Neural cell (in vitro differentiated cells): ENCODE data around the gene FBXL20. TPM values are rescaled to one million over a fixed set of nuclear protein-coding genes. Genes with fewer than 3 reads are reported as not detected.

Source experiments
- H2AFZ ChIP-seq: fragments of 200-600, 300-800 bp; sonication (generic), shearing (Covaris generic); 2 replicates; pipeline ENCODE4 v1.6.0; 2014; ENCODE audit warnings: low read depth, mild to moderate bottlenecking, antibody characterized with exemption, low read length, moderate library complexity
- H3F3A ChIP-seq: fragments of 200-600 bp; shearing (Covaris generic); 2 replicates; pipeline ENCODE4 v1.6.1; 2016; ENCODE audit warnings: mild to moderate bottlenecking, moderate library complexity, mixed read lengths, antibody characterized with exemption, low read length; ENCODE audit not compliant: insufficient read depth, poor library complexity, severe bottlenecking
- H3K27ac ChIP-seq: fragments of 200-600, 300-800 bp; sonication (generic), shearing (Covaris generic); 2 replicates; pipeline ENCODE4 v1.5.1; 2014; ENCODE audit warnings: mild to moderate bottlenecking, low read length, moderate library complexity
- H3K27me3 ChIP-seq: fragments of 300-800, 200-600 bp; sonication (generic), shearing (Covaris generic); 2 replicates; pipeline ENCODE4 v1.6.0; 2014; ENCODE audit warnings: mild to moderate bottlenecking, low read depth, low read length, moderate library complexity; ENCODE audit not compliant: insufficient read depth
- H3K36me3 ChIP-seq: fragments of 300-800, 200-600 bp; sonication (generic), shearing (Covaris generic); 2 replicates; pipeline ENCODE4 v1.5.1; 2014; ENCODE audit warnings: mild to moderate bottlenecking, antibody characterized with exemption, low read length, moderate library complexity; ENCODE audit not compliant: insufficient read depth
- H3K4me2 ChIP-seq: fragments of 300-800, 200-600 bp; sonication (generic), shearing (Covaris generic); 2 replicates; pipeline ENCODE4 v1.6.0; 2014; ENCODE audit warnings: mild to moderate bottlenecking, low read length
- H3K4me3 ChIP-seq: fragments of 300-800, 200-600 bp; sonication (generic), shearing (Covaris generic); 2 replicates; pipeline ENCODE4 v1.5.1; 2014; ENCODE audit warnings: mild to moderate bottlenecking, low read length, moderate library complexity
- H3K79me2 ChIP-seq: fragments of 200-600 bp; shearing (Covaris generic); replicated peaks from 2 replicates; pipeline ENCODE4 v1.6.0; 2014; ENCODE audit warnings: mild to moderate bottlenecking, low read length, moderate library complexity; ENCODE audit not compliant: insufficient read depth
- H3K9ac ChIP-seq: fragments of 300-800, 200-600 bp; sonication (generic), shearing (Covaris generic); 2 replicates; pipeline ENCODE4 v1.6.1; 2016; ENCODE audit warnings: mild to moderate bottlenecking, low read length, mixed read lengths
- H3K9me2 ChIP-seq: fragments of 200-600 bp; shearing (Covaris generic); 2 replicates; pipeline ENCODE4 v1.6.1; 2016; ENCODE audit warnings: mild to moderate bottlenecking, low read length, mixed read lengths; ENCODE audit not compliant: insufficient read depth
- H3K9me3 ChIP-seq: fragments of 200-600, 300-800 bp; sonication (generic), shearing (Covaris generic); 2 replicates; pipeline ENCODE4 v1.6.1; 2016; ENCODE audit warnings: mild to moderate bottlenecking, mixed run types, low read length, moderate library complexity, mixed read lengths
- H4K20me1 ChIP-seq: fragments of 200-600 bp; shearing (Covaris generic); 2 replicates; pipeline ENCODE4 v1.6.1; 2016; ENCODE audit warnings: mild to moderate bottlenecking, mixed run types; ENCODE audit not compliant: insufficient read depth
- EP300 ChIP-seq: fragments of 450-650 bp; conservative IDR thresholded peaks from 2 replicates; pipeline ENCODE4 v1.6.1; 2014; ENCODE audit warnings: antibody characterized with exemption, mild to moderate bottlenecking, moderate library complexity; ENCODE audit not compliant: poor library complexity, severe bottlenecking
- EZH2 ChIP-seq: fragments of 200-600, 300-800 bp; shearing (Covaris generic), sonication (generic); IDR thresholded peaks from 2 replicates; pipeline ENCODE4 v1.6.1; 2014; ENCODE audit warnings: antibody characterized with exemption, low read length, borderline replicate concordance, mild to moderate bottlenecking; ENCODE audit not compliant: insufficient read depth, poor library complexity, severe bottlenecking
- MXI1 ChIP-seq: fragments of 450-650 bp; conservative IDR thresholded peaks from 2 replicates; pipeline ENCODE4 v1.6.1; 2014; ENCODE audit warnings: antibody characterized with exemption, mild to moderate bottlenecking; ENCODE audit not compliant: poor library complexity, severe bottlenecking
- POLR2AphosphoS5 ChIP-seq: IDR thresholded peaks from 2 replicates; pipeline ENCODE4 v1.6.1; 2012
- RAD21 ChIP-seq: fragments of 450-650 bp; conservative IDR thresholded peaks from 2 replicates; pipeline ENCODE4 v1.6.1; 2014; ENCODE audit warnings: antibody characterized with exemption, mild to moderate bottlenecking, moderate library complexity
- SMC3 ChIP-seq: fragments of 450-650 bp; conservative IDR thresholded peaks from 2 replicates; pipeline ENCODE4 v1.6.1; 2014; ENCODE audit warnings: antibody characterized with exemption, mild to moderate bottlenecking, moderate library complexity; ENCODE audit not compliant: poor library complexity
- TAF1 ChIP-seq: IDR thresholded peaks from 2 replicates; pipeline ENCODE4 v1.6.1; 2012; ENCODE audit warnings: low read depth
- polyA plus RNA-seq: library from polyadenylated mRNA; depleted of rRNA; stranded (reverse); fragments of >200 nt; gene quantifications from 2 replicates; pipeline ENCODE4 v1.2.3, GENCODE V29; 2014
- TF ChIP-seq, protein P1 (sequence below): fragments of 450-650 bp; IDR thresholded peaks from 2 replicates; pipeline ENCODE4 v1.5.1; 2014; ENCODE audit warnings: antibody characterized with exemption, mild to moderate bottlenecking, moderate library complexity; ENCODE audit not compliant: poor library complexity, severe bottlenecking
- TF ChIP-seq, protein P2 (sequence below): IDR thresholded peaks from 2 replicates; pipeline ENCODE4 v1.6.1; 2012; ENCODE audit warnings: borderline replicate concordance

FBXL20 gene
- polyA plus RNA-seq, 1 donor from 2014 or later = 12.0 TPM

DNA sequence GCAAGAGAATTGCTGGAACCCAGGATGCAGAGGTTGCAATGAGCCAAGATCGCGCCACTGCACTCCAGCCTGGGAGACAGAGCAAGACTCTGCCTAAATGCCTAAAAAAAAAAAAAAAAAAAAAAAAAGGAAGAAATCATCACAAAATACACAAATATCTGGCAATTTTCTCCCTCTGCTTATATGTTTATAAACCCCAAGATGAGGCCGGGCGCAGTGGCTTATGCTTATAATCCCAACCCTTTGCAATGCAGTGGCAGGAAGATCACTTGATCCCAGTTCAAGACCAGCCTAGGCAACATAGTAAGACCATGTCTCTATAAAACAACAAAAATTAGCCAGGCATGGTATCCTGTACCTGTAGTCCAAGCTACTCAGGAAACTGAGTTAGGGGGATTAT lies 28.2 kb upstream of the FBXL20 start:
- H3K27ac ChIP-seq = no peak overlapping the region
- peaks cover 6% of the 10 kb centered on the region for H3K36me3 ChIP-seq
- no peak overlapping the region for H2AFZ ChIP-seq
- no peaks in the 10 kb centered on the region for H4K20me1 ChIP-seq
- TF ChIP-seq, protein P1, sequence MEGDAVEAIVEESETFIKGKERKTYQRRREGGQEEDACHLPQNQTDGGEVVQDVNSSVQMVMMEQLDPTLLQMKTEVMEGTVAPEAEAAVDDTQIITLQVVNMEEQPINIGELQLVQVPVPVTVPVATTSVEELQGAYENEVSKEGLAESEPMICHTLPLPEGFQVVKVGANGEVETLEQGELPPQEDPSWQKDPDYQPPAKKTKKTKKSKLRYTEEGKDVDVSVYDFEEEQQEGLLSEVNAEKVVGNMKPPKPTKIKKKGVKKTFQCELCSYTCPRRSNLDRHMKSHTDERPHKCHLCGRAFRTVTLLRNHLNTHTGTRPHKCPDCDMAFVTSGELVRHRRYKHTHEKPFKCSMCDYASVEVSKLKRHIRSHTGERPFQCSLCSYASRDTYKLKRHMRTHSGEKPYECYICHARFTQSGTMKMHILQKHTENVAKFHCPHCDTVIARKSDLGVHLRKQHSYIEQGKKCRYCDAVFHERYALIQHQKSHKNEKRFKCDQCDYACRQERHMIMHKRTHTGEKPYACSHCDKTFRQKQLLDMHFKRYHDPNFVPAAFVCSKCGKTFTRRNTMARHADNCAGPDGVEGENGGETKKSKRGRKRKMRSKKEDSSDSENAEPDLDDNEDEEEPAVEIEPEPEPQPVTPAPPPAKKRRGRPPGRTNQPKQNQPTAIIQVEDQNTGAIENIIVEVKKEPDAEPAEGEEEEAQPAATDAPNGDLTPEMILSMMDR = no peak
- TF ChIP-seq POLR2AphosphoS5 = no peak
- no peak for TF ChIP-seq SMC3
- TF ChIP-seq, protein P2, sequence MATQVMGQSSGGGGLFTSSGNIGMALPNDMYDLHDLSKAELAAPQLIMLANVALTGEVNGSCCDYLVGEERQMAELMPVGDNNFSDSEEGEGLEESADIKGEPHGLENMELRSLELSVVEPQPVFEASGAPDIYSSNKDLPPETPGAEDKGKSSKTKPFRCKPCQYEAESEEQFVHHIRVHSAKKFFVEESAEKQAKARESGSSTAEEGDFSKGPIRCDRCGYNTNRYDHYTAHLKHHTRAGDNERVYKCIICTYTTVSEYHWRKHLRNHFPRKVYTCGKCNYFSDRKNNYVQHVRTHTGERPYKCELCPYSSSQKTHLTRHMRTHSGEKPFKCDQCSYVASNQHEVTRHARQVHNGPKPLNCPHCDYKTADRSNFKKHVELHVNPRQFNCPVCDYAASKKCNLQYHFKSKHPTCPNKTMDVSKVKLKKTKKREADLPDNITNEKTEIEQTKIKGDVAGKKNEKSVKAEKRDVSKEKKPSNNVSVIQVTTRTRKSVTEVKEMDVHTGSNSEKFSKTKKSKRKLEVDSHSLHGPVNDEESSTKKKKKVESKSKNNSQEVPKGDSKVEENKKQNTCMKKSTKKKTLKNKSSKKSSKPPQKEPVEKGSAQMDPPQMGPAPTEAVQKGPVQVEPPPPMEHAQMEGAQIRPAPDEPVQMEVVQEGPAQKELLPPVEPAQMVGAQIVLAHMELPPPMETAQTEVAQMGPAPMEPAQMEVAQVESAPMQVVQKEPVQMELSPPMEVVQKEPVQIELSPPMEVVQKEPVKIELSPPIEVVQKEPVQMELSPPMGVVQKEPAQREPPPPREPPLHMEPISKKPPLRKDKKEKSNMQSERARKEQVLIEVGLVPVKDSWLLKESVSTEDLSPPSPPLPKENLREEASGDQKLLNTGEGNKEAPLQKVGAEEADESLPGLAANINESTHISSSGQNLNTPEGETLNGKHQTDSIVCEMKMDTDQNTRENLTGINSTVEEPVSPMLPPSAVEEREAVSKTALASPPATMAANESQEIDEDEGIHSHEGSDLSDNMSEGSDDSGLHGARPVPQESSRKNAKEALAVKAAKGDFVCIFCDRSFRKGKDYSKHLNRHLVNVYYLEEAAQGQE = no peak
- TF ChIP-seq EZH2 = no peak
- no peak for TF ChIP-seq RAD21
- TF ChIP-seq EP300 = no peak
- TF ChIP-seq TAF1 = no peak
- no peak for TF ChIP-seq MXI1
- no peak overlapping the region for H3K4me2 ChIP-seq
- no peak overlapping the region for H3K4me3 ChIP-seq
- H3K9ac ChIP-seq = no peak overlapping the region
- no peaks in the 10 kb centered on the region for H3K9me2 ChIP-seq
- no peaks in the 10 kb centered on the region for H3K27me3 ChIP-seq
- H3K9me3 ChIP-seq = no peaks in the 10 kb centered on the region
- no peaks in the 10 kb centered on the region for H3F3A ChIP-seq
- no peaks in the 10 kb centered on the region for H3K79me2 ChIP-seq

DNA sequence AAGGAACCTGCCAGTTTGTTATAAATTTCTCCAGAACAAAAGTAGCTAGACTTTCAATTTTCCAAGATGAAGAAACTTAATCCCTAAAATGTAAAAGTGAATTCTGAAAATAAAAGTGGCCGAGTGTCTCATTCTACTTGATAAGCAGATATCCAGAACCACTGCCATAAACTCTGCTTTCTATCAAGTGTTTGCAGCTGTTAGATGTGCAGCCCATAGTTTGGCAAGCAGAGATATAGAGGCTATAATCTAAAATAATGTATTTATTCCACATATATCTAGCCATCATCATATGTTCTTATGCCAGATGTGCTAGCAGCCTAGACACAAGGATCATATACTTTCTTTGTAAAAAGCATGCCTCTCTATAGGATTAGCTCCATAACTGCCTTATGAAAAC lies 14.7 kb upstream of the FBXL20 start:
- no peaks in the 10 kb centered on the region for H3K9me2 ChIP-seq

More for the DNA sequence above, 14.7 kb upstream of the FBXL20 start:
- Histone ChIP-seq H3K4me2 (no peak overlapping the region), H3K27me3 (no peaks in the 10 kb centered on the region), H3K79me2 (no peaks in the 10 kb centered on the region), H3K27ac (no peak overlapping the region), H3K9me3 (no peaks in the 10 kb centered on the region), H3K36me3 (no peaks in the 10 kb centered on the region), H3F3A (no peaks in the 10 kb centered on the region), H3K4me3 (no peak overlapping the region), H2AFZ (no peak overlapping the region), H4K20me1 (no peaks in the 10 kb centered on the region), H3K9ac (no peak overlapping the region)
- no peak for TF ChIP-seq SMC3
- no peak for TF ChIP-seq TAF1
- TF ChIP-seq, protein P1 = no peak
